Brain microvascular endothelial cell (primary cell): ENCODE measurements around the gene NCKAP1.
"Not testable (repeated sequence)": the region's sequence is repeated elsewhere in the genome, so short reads cannot be mapped to it uniquely, and the experiment has no call there.

Experiments used
- DNase-seq: peaks from one replicate; pipeline ENCODE4 v3.0.0-alpha.2; 2020
- H3K27ac ChIP-seq: fragments of 250-450 bp; sonication (Bioruptor Pico); 2 replicates; pipeline ENCODE4 v1.5.1; 2020; ENCODE audit warnings: mild to moderate bottlenecking, moderate library complexity
- H3K27me3 ChIP-seq: fragments of 250-450 bp; sonication (Bioruptor Pico); replicated peaks from 2 replicates; pipeline ENCODE4 v1.5.1; 2020; ENCODE audit warnings: mild to moderate bottlenecking
- H3K36me3 ChIP-seq: fragments of 250-450 bp; sonication (Bioruptor Pico); replicated peaks from 2 replicates; pipeline ENCODE4 v1.5.1; 2020; ENCODE audit warnings: mild to moderate bottlenecking
- H3K4me3 ChIP-seq: 2 replicates; pipeline ENCODE4 v1.5.1; 2011; ENCODE audit warnings: low read depth, mild to moderate bottlenecking, control low read depth, low read length, moderate library complexity
- CTCF ChIP-seq: IDR thresholded peaks from 2 replicates; pipeline ENCODE4 v1.5.1; 2011; ENCODE audit warnings: low read depth, mild to moderate bottlenecking, moderate library complexity, low read length, control low read depth, inconsistent platforms; ENCODE audit errors: missing control alignments
- in situ Hi-C: cut with HindIII; loops from 2 replicates; pipeline ENCODE4 v1.10.0; 2017; ENCODE audit warnings: low sequenced_read_pairs, low pct_ligation_motif_present

The NCKAP1 gene

GRCh38 chr2:182883451-182883850, 154.8 kb downstream of the NCKAP1 start:
- DNase-seq: no peak
- no peak overlapping the region for H3K27ac ChIP-seq
- TF ChIP-seq CTCF: no peak
- H3K36me3 ChIP-seq: no peaks in the 10 kb centered on the region
- H3K4me3 ChIP-seq: no peak overlapping the region
- in situ Hi-C loops: no loop called here
- H3K27me3 ChIP-seq: no peaks in the 10 kb centered on the region

- H3K27me3 ChIP-seq, H3K36me3 ChIP-seq, in situ Hi-C loops, H3K27ac ChIP-seq, H3K4me3 ChIP-seq, DNase-seq: not testable (repeated sequence)
Measured at GRCh38 chr2:182880100-182880499, 158.2 kb downstream of the NCKAP1 start.

GRCh38 chr2:182876653-182877052, 161.6 kb downstream of the NCKAP1 start:
- in situ Hi-C loops, H3K36me3 ChIP-seq, H3K4me3 ChIP-seq, H3K27ac ChIP-seq, H3K27me3 ChIP-seq, DNase-seq: not testable (repeated sequence)

GRCh38 chr2:182870227-182870626, 168.0 kb downstream of the NCKAP1 start:
- no peaks in the 10 kb centered on the region for H3K27me3 ChIP-seq
- no peak for DNase-seq
- no peak overlapping the region for H3K27ac ChIP-seq
- H3K4me3 ChIP-seq: no peak overlapping the region
- peak; percentile 60 for TF ChIP-seq CTCF
- no peaks in the 10 kb centered on the region for H3K36me3 ChIP-seq
- in situ Hi-C loops: no loop called here

GRCh38 chr2:182868054-182868796, 170.0 kb downstream of the NCKAP1 start:
- Histone ChIP-seq H3K27me3 (no peaks in the 10 kb centered on the region), H3K27ac (no peak overlapping the region), H3K4me3 (no peak overlapping the region), H3K36me3 (no peaks in the 10 kb centered on the region)
- TF ChIP-seq CTCF: no peak
- no peak for DNase-seq
- in situ Hi-C loops: no loop called here

- no peaks in the 10 kb centered on the region for H3K36me3 ChIP-seq
- TF ChIP-seq CTCF: no peak
- H3K27ac ChIP-seq: no peak overlapping the region
- H3K27me3 ChIP-seq: no peaks in the 10 kb centered on the region
- peak overlapping the region; percentile 47 for H3K4me3 ChIP-seq
- no peak for DNase-seq
- in situ Hi-C loops: no loop called here
Measured at GRCh38 chr2:182867426-182868053, 170.7 kb downstream of the NCKAP1 start.
